ENCODE measurements around the gene AKT2.

AKT2 gene

DNA sequence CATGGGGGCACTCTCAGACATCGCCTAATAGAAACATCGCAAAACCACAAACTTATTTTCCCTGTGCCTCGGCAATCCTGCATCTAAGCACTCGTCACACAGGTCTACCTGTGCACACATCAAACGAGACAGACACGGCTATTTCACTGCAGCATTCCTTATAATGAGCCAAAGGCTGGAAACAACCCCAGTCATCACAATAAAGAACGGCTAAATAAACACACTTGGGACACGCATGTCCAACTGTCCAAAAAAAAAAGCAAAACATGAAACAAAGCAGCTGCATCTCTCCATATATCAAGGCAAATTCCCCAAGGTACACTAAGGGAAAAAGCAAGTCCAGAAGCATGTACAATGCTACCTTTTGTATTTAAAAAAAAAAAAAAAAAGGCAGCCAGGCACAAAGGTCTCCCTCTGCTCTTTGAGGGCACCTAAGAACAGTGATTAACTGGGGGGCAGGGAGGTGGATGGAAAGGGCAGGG, 31.5 kb downstream of the AKT2 start:
- DNase-seq (ENCODE audit: low read depth in 2 of 2) = no peak

- no peak for DNase-seq (ENCODE audit: low read depth in 2 of 2)
These were observed 32.8 kb downstream of the AKT2 start for GRCh38 chr19:40252395-40252794.

DNA sequence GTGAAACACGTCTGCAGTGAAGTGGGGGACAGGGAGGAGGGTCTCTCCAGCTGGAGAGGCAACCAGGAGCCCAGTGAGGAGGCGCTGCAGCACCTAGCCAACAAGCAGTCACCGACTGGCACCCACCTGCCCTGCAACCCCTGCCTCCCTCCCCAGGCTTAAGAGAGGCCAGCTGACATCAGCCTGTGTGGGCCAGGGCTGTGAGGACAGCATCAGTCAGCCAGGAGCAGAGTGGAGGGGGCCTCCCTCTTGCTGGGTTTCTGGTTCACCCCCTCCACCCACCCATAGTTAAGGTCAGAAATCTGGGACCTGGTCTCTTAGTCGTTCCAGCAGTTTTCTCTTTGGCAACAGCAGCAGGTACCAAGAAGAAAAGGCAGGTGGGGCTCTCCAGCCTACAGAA, 33.2 kb downstream of the AKT2 start:
- no peak for DNase-seq (ENCODE audit: low read depth in 2 of 2)

- no peak for DNase-seq (ENCODE audit: low read depth in 2 of 2)
These were observed 33.9 kb downstream of the AKT2 start for GRCh38 chr19:40251244-40251643.

GRCh38 chr19:40249781-40250180, 35.4 kb downstream of the AKT2 start:
- DNase-seq (ENCODE audit: low read depth in 2 of 2) = no peak

- DNase-seq (ENCODE audit: low read depth in 2 of 2) = no peak
These were observed 35.9 kb downstream of the AKT2 start for GRCh38 chr19:40249201-40249600.

DNA sequence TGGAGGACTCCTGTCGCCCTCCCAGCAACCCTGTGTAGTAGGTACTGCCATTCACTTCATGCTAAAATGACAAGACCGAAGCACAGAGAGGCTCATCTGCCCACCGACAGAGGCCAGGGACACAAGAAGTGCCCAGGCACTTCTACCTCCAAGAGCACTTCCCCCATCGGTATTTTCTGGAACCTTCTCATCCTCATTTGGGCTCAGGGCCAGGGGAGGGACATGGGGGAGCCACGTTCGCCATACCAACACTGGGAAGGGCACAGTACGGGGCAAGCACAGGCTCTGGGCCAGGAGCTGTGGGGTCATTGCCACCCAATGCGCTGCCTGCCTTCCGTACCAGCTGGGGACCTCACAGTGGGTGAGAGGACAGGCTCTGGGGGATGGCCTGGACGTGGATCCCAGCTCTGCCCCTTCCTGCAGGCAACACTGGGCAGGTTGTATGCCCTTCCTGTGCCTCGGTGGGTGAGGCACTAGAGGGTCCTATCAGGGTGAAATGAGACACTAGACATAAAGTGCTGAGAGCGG, 37.3 kb downstream of the AKT2 start:
- DNase-seq (ENCODE audit: low read depth in 2 of 2) = no peak

DNA sequence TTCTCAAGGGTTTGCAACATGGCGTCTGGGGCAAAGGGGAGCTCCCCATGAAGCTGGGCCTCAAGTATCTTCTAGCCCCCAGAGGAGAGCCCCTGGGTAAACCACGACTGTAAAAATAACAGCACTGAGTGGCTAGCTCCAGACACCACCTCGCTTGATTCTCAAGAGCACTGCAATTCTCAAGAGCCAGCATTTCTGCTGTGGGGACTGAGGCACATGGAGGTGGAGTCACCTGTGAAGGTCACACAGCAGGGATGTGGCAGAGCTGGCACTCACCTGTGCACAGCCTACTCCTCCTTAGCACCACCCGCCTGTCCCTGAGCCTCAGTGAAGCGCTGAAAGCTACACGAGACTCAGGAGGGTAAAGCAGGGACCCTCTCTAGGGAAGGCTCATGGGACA, 38.0 kb downstream of the AKT2 start:
- DNase-seq (ENCODE audit: low read depth in 2 of 2) = no peak

- DNase-seq (ENCODE audit: low read depth in 2 of 2) = no peak
These were observed 38.7 kb downstream of the AKT2 start for GRCh38 chr19:40246292-40247073.

DNA sequence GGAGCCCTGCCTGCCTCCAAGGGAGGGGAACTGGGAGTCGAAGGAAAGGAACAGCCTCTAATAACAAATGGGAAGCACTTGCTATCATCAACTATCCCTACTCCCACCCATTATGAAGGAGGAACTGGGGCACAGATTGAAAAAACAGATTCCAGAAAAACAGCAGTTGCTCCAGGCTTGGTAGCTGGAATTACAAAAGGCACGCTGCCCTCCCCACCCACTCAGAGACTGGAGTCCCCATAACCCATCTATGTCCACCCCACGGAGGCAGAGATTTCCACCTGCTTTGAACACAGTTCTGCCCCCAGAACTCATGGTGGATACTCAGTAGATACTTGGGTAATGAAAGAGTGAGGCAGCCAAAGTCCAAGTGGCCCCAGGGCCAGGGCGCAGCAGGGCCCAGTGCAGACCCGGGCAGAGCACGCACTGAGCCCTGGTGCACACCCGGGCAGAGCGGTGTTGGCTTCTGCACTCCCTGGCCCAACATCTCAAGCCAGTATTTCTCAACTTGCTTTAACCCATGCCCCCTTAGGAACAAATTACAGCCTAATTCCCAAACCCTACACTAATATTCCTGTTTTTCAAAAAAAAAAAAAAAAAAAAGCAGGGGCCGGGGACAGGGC, 39.5 kb downstream of the AKT2 start:
- DNase-seq (ENCODE audit: low read depth in 2 of 2) = no peak

GRCh38 chr19:40244579-40245317, 40.4 kb downstream of the AKT2 start:
- DNase-seq (ENCODE audit: low read depth in 2 of 2) = no peak

DNA sequence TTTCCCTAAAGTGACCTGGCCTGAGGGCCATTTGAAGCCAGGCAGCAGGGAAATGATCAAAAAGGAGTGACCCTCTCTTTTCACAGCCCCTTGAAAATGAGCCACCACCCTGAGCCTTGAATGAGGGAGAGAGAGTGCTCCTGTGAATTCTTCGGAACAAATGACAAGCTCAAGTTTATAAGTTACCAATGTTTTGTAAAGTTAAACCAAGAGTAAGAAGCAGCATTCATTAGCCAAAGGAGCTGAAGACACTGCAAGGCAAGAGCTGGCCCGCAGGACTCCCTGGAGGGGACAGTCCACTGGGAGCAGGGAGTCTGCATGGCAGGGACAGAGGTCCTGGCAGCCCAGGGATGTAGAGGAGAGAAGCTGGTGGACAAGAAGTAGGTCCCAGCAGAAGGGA, 42.0 kb downstream of the AKT2 start:
- no peak for DNase-seq (ENCODE audit: low read depth in 2 of 2)

DNA sequence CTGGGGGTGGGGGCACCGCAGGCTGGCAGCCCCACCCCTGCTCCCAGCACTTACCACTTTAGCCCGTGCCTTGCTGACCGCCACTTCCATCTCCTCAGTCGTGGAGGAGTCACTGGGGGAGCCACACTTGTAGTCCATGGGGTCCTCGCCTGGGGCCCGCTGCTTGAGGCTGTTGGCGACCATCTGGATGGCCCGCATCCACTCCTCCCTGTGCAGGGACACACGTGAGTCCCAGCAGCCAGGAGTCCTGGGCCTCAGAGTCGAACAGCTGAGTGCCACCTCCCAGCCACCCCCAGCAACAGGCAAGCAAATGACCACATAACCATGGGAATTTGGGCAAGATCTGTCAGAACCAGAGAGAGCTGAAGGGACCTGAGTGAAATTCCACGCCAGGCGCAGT, 42.7 kb downstream of the AKT2 start:
- DNase-seq (ENCODE audit: low read depth in 2 of 2) = no peak

GRCh38 chr19:40241809-40242384, 43.2 kb downstream of the AKT2 start:
- no peak for DNase-seq (ENCODE audit: low read depth in 2 of 2)

- DNase-seq (ENCODE audit: low read depth in 2 of 2) = no peak
These were observed 43.9 kb downstream of the AKT2 start for GRCh38 chr19:40241125-40241808.

GRCh38 chr19:40240332-40240731, 44.8 kb downstream of the AKT2 start:
- DNase-seq (ENCODE audit: low read depth in 2 of 2) = no peak

GRCh38 chr19:40239415-40240226, 45.5 kb downstream of the AKT2 start:
- no peak for DNase-seq (ENCODE audit: low read depth in 2 of 2)

- no peak for DNase-seq (ENCODE audit: low read depth in 2 of 2)
These were observed 46.4 kb downstream of the AKT2 start for GRCh38 chr19:40238775-40239174.

DNA sequence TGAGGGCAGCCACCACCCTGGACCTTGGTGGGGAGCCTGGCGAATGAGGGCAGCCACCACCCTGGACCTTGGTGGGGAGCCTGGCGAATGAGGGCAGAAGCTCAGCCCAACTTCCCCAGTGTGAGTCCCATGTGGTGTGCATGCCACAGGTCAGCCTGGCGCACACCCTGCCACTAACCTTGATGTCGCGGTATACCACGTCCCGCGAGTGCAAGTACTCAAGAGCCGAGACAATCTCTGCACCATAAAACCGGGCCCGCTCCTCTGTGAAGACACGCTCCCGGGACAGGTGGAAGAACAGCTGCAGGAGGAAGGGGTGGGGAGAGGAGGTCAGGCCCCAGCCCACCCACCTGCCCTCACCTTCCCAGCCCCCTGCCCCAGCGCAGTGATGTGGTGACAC, 47.4 kb downstream of the AKT2 start:
- no peak for DNase-seq (ENCODE audit: low read depth in 2 of 2)

DNA sequence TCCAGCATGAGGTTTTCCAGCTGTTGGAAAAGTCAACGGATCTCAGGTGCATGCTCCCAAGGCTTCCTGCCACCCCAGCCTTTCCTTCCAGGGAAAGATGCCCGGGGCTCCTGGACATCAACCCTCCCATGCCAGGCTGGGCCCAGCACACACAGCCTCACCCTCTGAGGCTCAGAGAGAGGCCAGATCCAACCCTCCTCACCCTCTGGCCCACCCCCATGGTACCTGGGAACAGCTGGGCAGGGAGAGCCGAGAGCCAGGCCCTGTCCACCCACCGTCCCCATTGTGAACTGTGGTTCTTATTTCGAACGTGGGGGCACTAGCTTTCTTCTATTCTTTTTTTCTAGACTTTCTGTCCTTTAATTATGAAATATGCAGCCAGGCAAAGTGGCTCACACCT, 48.8 kb downstream of the AKT2 start:
- no peak for DNase-seq (ENCODE audit: low read depth in 2 of 2)

GRCh38 chr19:40236026-40236355, 49.2 kb downstream of the AKT2 start:
- no peak for DNase-seq (ENCODE audit: low read depth in 2 of 2)
